Neural progenitor cell (in vitro differentiated cells): Measurements from ENCODE around the gene TRIP12.

Experiments used
- CTCF ChIP-seq: fragments of 200-600 bp; sonication (generic); IDR thresholded peaks from 2 replicates; pipeline ENCODE4 v1.5.1; 2017; ENCODE audit warnings: antibody characterized with exemption, mild to moderate bottlenecking
- EZH2 ChIP-seq: fragments of 200-600 bp; sonication (generic); IDR thresholded peaks from 2 replicates; pipeline ENCODE4 v1.6.1; 2017; ENCODE audit warnings: antibody characterized with exemption, mild to moderate bottlenecking, moderate library complexity

DNA sequence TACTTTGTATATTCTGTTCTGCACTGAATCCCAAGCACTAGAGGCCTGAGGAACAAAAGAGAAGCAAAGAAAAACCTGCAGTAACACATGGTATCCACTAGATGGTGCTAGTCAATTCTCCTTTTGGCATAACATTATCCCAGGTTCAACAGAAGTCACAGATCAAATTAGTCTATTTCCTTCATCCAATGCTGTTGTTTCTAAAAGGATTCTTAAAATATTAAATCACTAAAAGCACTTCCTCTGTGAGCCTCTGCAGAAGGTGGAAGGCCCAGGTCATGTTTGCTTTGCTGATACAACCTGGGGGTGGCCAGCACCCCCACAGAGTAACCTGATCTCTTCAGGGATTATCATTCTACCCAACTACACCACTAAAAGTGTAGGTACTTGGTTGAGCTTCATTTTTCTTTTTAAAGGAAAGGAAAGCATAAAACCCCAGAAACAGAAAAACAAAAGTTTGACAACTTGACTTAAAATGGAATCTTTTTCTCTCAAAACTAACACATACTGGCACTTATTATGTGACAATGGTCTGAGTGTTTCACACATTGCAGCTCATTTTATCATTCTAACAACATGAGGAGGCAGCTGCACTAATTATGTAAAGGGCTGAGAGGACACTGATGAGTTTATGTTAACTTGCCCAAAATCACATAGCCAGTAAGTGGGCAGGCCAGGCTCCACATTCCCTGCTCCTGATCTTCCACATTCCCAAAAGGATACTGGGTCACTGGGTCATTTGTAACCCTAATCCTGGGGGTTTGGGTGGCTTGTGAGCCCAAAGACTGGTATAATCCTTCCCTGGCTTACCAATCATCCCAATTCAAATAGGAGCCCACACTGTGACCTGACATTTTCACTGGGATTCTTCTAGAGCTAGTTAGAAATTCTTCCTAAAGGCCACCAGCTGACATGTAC is 140.7 kb downstream of the TRIP12 start:
- TF ChIP-seq CTCF (peak; percentile 89), EZH2 (no peak)
